ENCODE measurements around the gene ACTA1.
A peak's percentile ranks its signal among the peaks of the same experiment; 100 is the strongest.

Gene ACTA1

GRCh38 chr1:229452956-229453801 is 19.3 kb upstream of the ACTA1 start:
- DNase-seq (ENCODE audit: low read depth): peak; percentile 47
- no peak overlapping the region for H3K4me3 ChIP-seq (ENCODE audit: low read depth, low read length)
- TF ChIP-seq CTCF (IDR thresholded peaks at IDR 0.05; ENCODE audit: low read depth, low read length): peak; percentile 37
- TF ChIP-seq MAX (IDR thresholded peaks at IDR 0.05; ENCODE audit: low read depth, low read length): no peak

GRCh38 chr1:229448845-229449244 is 15.0 kb upstream of the ACTA1 start:
- DNase-seq (ENCODE audit: low read depth): no peak
- no peak for TF ChIP-seq MAX (IDR thresholded peaks at IDR 0.05; ENCODE audit: low read depth, low read length)
- TF ChIP-seq MYC (IDR thresholded peaks at IDR 0.05; ENCODE audit: low read depth, low read length): no peak
- no peak for TF ChIP-seq POLR2A (IDR thresholded peaks at IDR 0.05; ENCODE audit: extremely low read depth, insufficient read length)
- no peak for TF ChIP-seq CTCF (IDR thresholded peaks at IDR 0.05; ENCODE audit: low read depth, low read length)
- no peak overlapping the region for H3K4me3 ChIP-seq (ENCODE audit: low read depth, low read length)

GRCh38 chr1:229448354-229448753 is 14.5 kb upstream of the ACTA1 start:
- no peak for DNase-seq (ENCODE audit: low read depth)
- TF ChIP-seq MYC (IDR thresholded peaks at IDR 0.05; ENCODE audit: low read depth, low read length) (no peak), POLR2A (IDR thresholded peaks at IDR 0.05; ENCODE audit: extremely low read depth, insufficient read length) (no peak), CTCF (IDR thresholded peaks at IDR 0.05; ENCODE audit: low read depth, low read length) (no peak), MAX (IDR thresholded peaks at IDR 0.05; ENCODE audit: low read depth, low read length) (no peak)
- no peak overlapping the region for H3K4me3 ChIP-seq (ENCODE audit: low read depth, low read length)

- TF ChIP-seq CTCF (IDR thresholded peaks at IDR 0.05; ENCODE audit: low read depth, low read length) (no peak), POLR2A (IDR thresholded peaks at IDR 0.05; ENCODE audit: extremely low read depth, insufficient read length) (no peak)
- no peak for DNase-seq (ENCODE audit: low read depth)
- no peak overlapping the region for H3K4me3 ChIP-seq (ENCODE audit: low read depth, low read length)
These were observed 13.9 kb upstream of the ACTA1 start for GRCh38 chr1:229447809-229448252.

- no peak overlapping the region for H3K4me3 ChIP-seq (ENCODE audit: low read depth, low read length)
- DNase-seq (ENCODE audit: low read depth): no peak
- TF ChIP-seq MYC (IDR thresholded peaks at IDR 0.05; ENCODE audit: low read depth, low read length): no peak
- no peak for TF ChIP-seq MAX (IDR thresholded peaks at IDR 0.05; ENCODE audit: low read depth, low read length)
- TF ChIP-seq POLR2A (IDR thresholded peaks at IDR 0.05; ENCODE audit: extremely low read depth, insufficient read length): no peak
- TF ChIP-seq CTCF (IDR thresholded peaks at IDR 0.05; ENCODE audit: low read depth, low read length): no peak
These were observed 11.9 kb upstream of the ACTA1 start for GRCh38 chr1:229445828-229446227.
